Measurements from ENCODE around the gene HOXB13. TPM values are rescaled to one million over a fixed set of nuclear protein-coding genes. Genes with fewer than 3 reads are reported as not detected.

HOXB13 gene
- total RNA-seq: not detected
- long read RNA-seq: 0 reads

GRCh38 chr17:48728232-48729231, at the start of gene HOXB13:
Gene HOXB13 (minus strand): TSS chr17:48728750. CDS start chr17:48728593, 157 bp downstream.
- intact Hi-C loops (cut with DNase I): no loop called here
- TF ChIP-seq CTCF (IDR thresholded peaks at IDR 0.05): no peak
- Histone ChIP-seq H3K27me3 (ENCODE audit: low read depth) (peaks cover 98% of the 10 kb centered on the region), H3K9me3 (no peaks in the 10 kb centered on the region), H3K27ac (no peak within 1 kb of the TSS), H3K4me1 (peaks cover 26% of the 10 kb centered on the region), H3K4me3 (peak within 1 kb of the TSS; percentile 24), H3K36me3 (no peaks in the 10 kb centered on the region)
- no peak for ATAC-seq
- DNase-seq: no peak

DNA sequence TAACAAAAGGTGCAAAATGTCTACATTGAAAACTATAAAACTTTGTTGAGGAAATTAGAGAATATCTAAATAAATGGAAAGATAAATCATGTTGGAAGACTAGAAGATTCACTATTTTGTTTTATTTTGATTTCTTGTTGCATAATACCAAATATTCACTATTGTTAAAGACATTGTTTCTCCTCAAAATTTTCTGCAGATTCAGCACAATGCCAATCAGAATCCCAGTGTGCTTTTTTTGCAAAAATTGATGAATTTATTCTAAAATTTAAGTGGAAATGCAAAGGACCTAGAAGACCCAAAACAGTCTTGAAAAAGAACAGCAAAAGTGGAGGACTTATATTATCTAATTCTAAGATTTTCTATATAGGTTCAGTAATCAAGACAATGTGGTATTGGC, 48.1 kb upstream of the HOXB13 start:
- no peaks in the 10 kb centered on the region for H3K9me3 ChIP-seq
- DNase-seq (no peak), ATAC-seq (no peak)
- H3K4me3 ChIP-seq: no peak overlapping the region
- intact Hi-C loops (cut with DNase I): no loop called here
- H3K27me3 ChIP-seq (ENCODE audit: low read depth): peaks cover 32% of the 10 kb centered on the region
- no peak for TF ChIP-seq CTCF (IDR thresholded peaks at IDR 0.05)
- no peaks in the 10 kb centered on the region for H3K36me3 ChIP-seq
- H3K4me1 ChIP-seq: no peaks in the 10 kb centered on the region
- no peak overlapping the region for H3K27ac ChIP-seq

DNA sequence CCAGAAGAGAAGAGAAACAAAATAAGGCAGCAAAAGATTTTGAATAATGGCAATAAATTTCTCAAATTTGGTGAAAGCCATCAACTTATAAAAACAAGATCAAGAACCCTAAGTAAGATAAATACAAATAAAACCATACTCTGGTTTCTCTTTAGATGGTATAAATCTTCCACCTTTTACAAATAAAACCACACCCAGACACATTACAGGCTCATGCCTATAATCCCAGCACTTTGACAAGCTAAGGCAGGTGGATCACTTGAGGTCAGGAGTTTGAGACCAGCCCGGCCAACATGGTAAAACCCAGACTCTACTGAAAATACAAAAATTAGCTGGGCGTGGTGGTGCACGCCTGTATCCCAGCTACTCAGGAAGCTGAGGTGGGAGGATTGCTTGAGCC, 44.7 kb upstream of the HOXB13 start:
- Histone ChIP-seq H3K9me3 (no peaks in the 10 kb centered on the region), H3K4me3 (no peak overlapping the region), H3K27ac (no peak overlapping the region), H3K36me3 (no peaks in the 10 kb centered on the region), H3K27me3 (ENCODE audit: low read depth) (peaks cover 37% of the 10 kb centered on the region), H3K4me1 (no peaks in the 10 kb centered on the region)
- DNase-seq: no peak
- no peak for TF ChIP-seq CTCF (IDR thresholded peaks at IDR 0.05)
- intact Hi-C loops (cut with DNase I): no loop called here
- no peak for ATAC-seq

DNA sequence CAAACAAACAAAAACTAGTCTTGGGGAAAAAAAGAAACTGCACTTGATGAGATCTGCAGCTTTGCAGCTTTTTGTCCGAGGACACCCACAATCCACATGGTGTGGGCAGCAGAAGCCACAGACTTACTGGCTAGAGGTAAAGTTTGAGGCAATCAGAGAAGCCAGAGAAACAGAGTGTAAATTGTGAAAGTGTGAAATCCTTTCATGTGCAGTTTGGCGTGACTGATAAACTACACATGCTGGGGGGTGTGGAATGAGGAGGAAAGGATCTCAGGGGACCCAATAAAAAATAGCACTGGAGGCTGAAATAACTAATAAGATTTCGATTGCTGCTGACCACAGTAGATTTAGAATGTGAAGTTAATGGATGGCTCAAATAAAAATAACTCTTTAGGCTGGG, 42.4 kb upstream of the HOXB13 start:
- H3K4me3 ChIP-seq: no peak overlapping the region
- H3K36me3 ChIP-seq: no peaks in the 10 kb centered on the region
- H3K27me3 ChIP-seq (ENCODE audit: low read depth): peaks cover 36% of the 10 kb centered on the region
- no peak overlapping the region for H3K27ac ChIP-seq
- DNase-seq (no peak), ATAC-seq (no peak)
- intact Hi-C loops (cut with DNase I): no loop called here
- no peak for TF ChIP-seq CTCF (IDR thresholded peaks at IDR 0.05)
- no peaks in the 10 kb centered on the region for H3K4me1 ChIP-seq
- no peaks in the 10 kb centered on the region for H3K9me3 ChIP-seq

DNA sequence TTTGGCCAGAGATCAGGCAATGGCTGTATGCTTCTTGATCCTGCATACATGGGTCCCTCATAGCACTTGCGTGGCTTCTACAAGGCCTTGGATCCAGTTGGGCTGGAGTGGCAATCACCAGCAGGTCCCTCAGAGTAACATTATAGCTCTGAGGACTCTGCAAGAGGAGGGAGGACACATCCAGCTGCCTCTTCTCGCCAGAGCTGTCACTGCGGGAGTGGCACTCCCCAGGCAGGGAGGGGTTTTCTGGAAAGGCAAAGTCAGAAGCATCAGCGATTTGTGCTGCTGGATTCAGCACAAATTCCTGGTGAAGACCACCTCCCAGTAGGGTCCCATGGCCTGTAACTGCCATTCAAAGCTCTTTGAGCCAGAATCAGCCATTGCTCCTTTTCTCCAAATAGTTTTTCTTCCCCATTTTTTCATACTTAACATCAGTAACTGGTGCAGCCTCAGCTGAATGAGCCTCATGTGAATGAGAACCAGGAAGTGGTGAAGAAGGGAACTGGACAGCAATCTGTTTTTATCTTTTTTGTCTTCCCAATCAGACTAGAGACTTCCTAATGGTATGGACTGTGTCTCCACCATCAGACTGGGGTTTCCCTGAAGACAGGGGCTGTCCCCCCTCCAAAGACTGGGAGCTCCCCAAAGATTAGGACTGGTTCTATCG, 40.6 kb upstream of the HOXB13 start:
- no peak for ATAC-seq
- no peak overlapping the region for H3K4me3 ChIP-seq
- intact Hi-C loops (cut with DNase I): no loop called here
- H3K27ac ChIP-seq: no peak overlapping the region
- no peaks in the 10 kb centered on the region for H3K9me3 ChIP-seq
- H3K36me3 ChIP-seq: no peaks in the 10 kb centered on the region
- H3K27me3 ChIP-seq (ENCODE audit: low read depth): peaks cover 36% of the 10 kb centered on the region
- no peaks in the 10 kb centered on the region for H3K4me1 ChIP-seq
- TF ChIP-seq CTCF (IDR thresholded peaks at IDR 0.05): no peak
- no peak for DNase-seq
